ENCODE data around the gene COPB1.

COPB1 gene

DNA sequence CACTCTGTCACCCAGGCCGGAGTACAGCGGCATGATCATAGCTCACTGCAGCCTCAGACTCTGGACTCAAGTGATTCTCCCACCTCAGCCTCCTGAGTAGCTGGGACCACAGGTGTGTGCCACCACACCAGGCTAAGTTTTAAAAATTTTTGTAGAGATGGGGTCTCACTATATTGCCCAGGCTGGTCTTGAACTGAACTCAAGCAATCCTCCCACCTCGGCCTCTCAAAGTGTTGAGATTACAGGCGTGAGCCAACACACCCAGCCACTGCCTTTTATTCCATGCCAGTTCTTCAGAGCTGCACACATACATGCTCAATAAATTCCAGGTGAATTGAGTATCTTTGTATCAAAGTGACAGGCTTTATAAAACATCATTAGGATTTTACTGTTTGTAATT, 2.4 kb upstream of the COPB1 start:
- DNase-seq: no peak

DNA sequence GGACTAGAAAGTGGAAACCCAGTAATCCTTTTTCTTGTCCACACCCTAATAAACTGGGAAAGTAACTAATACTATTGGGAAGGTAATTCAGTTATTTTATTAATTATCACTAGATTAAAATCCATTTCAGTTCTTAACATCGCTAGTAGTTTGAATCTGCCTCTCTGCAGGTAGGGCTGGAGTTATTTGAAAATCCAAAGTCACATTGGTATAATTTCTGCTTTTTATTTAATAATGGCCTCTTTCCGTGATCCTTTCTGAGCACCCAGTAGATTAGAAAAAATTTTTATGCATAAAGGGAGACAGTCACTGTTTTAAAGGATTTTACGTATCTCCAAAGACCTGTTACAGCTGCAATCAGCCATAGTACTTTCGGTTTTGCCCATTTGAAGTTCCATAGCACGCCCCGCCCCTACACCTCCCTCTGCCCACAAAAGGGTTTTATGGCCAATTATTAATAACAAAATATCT, 605 bp upstream of the COPB1 start:
- DNase-seq: peak; percentile 65 to 86

DNA sequence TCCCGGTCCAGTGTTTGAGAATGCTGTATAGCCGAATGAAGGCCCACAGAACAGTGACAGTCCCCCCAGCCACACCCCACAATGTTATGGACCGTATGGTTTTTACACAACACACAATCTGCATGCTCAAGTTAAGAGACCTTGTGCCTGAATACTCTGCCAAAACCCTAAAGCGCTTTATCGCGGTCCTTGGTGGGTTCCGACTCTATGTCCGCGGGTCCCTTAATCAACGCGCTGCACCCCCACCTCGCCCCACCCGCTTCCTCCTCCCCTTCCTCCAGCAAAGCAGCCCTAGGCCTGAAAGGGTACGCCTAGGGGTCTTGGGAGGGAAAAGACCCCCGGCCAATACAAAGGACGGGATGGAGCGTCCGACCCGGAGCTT, 442 bp downstream of the COPB1 start:
- peak; percentile 24 to 31 for DNase-seq

DNA sequence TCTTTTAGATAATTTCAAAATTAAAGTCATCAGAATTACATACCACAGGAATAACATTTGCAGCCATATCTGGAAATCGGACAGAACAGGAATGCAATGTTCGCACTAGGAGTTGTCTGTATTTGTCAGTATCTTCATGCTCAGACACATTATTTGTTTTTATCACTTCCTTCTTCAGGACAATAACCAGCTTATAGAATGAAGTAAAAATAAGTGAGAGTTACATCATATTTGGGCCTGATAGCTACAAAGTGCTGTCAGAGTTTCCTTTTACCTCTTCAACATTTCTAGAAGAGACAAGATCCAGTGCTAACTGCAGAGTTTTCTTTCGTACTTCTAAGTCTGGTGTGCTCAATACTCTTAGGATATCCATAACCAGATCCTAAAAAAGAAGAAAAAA, 18.9 kb downstream of the COPB1 start:
- no peak for DNase-seq

DNA sequence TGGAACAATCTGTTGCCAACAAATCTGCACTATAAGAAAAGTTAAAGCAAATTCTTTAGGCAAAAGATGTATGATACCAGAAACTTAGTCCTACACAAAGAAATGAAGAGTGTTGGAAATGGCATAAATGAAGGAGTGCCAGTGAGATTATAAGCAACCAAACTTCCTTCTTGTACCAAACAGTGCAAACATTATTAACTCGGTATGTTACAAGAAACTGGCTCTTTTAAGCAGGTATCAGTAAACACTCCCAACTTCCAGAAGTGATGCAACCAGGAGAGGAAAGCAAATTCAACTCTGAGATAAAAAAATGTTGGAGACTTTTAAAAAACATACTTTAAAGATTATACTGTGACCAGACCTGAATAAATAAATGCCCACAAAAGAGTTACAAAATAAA, 28.5 kb downstream of the COPB1 start:
- DNase-seq: no peak

DNA sequence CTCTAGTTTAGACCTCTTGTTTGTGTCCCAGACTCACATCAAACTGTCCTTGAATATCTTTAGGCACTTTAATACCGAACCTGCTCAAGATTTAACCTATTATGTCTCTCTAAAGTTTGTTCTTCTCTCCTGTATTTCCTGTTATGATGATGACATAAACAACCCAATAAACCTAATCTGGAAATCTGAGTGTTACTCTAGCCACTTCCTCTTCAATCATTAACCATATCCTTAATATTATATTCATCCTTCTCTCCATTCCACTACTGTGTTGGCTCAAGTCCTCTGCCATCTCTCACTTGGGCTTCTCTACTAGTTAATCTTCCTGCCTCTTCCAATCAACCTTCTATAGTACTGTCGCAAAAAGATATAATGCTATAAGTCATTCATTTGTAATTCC, 36.0 kb downstream of the COPB1 start:
- DNase-seq: no peak

DNA sequence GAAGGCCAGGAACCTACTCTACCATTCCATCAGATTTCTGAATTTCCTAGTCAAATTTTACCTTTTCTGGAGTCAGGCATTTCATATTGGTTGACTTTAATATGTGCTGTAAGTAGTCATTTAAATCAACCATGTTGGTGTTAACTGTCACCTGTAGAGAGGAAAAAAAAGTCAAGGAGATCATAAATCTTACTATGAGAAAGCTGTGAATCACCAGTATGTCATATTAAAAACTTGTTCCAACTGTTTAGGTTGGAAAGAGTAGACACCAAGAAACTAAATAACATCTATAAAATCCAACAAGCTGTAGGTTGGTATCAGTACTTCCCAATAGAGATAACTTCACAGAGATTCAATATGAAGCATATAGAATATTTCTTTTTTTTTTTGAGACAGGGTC, 39.5 kb downstream of the COPB1 start:
- no peak for DNase-seq

DNA sequence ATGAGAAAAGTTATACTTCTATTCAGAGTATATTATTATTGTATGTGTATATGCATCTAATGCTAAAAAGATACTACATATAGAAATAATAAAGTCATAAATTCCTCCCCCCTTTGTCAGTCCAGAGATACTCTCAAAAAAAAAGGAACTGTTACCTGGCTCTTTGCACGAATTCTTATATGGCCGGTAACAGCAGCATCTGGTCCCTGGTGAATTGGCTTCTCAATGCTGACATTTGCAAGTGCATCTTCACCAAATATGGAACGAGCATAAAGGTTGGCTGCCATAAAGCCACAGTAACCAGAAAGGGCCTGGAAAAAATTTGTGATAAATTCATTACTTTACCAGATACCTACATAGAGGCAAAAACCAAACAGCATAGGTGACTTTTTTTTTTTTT, 41.2 kb downstream of the COPB1 start:
- no peak for DNase-seq

DNA sequence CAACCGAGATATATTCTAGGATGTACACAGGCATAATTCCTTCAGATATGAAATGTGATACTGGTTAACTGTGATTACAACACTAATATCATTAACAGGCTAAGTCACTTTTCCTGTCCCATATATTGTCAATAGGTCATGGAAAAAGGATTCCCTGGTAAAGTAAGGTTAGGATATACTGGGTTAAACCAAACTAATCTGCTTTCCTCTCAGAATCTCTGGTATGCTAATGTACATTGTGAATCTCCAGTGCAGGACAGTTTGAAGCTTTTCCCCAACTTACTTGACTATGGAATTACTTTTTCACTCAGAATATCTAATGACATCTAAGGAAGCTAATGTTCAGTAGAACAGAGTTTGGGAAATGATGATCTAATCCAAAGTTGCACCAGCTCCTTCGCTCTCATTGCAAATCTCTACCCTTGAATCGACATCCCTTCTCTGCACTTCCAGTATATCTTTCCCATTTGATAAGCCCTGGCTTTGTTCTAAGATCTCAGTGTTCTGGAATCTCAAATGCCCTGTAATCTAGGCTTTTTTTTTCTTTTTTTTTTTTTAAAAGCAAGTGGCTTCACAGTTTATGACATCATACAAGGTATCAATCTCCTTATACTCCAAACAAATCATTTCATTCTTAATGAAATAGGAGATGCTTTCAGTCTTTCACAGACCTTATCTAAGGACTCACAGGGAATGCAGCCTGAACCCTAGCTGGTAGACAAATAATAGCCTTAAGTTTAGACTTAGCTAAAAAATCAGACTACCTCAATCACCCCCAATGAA, 43.8 kb downstream of the COPB1 start:
- no peak for DNase-seq

DNA sequence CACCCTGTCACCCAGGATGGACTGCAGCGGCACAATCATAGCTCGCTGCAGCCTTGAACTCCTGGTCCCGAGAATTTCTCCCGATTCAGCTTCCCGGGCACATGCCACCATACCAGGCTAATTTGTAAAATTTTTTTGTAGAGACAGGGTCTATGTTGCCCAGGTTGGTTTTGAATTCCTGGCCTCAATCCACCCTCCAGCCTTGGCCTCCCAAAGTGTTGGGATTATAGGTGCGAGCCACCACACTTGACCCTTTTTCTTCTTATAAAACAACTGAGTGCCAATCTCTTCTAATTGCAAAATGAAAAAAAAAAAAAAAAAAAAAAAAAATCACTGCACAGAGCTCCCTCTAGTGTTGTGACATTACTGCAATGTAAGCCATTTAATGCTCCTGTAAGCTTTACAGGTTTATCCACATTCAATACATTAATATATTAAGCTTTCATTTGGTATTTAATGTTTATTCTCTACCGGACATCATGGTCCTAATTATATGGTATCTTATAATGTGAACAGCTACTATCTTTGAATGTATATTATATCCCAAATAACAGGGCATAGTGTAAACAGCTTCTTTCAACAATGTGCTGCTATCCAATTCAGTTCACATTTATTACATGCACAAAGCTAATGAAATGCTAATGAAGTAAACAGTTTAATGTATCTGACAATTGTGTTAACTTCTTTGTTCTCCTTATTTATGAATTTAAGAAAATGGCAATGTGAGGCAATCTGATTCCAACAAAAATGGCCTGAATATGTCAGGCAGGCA, 44.6 kb downstream of the COPB1 start:
- peak; percentile 12 to 35 for DNase-seq

DNA sequence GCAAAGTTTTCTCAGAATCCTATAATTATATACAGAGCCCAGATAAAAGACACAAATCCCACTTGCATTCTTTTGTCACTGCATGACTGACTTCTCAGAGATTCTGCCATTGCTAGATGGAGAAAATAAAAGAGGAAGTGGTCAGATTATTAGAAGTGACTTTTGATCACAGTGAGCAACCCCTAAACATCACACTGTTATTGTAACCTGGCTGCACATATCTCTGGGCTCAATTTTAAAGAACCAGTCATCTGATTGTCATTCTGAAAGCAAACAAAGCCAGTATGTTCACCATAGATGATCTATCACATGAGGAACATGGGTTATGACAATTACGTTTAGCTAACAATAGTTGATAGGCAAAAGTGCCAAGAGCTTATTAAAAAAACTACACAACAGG, 47.8 kb downstream of the COPB1 start:
- peak; percentile 11 to 49 for DNase-seq

DNA sequence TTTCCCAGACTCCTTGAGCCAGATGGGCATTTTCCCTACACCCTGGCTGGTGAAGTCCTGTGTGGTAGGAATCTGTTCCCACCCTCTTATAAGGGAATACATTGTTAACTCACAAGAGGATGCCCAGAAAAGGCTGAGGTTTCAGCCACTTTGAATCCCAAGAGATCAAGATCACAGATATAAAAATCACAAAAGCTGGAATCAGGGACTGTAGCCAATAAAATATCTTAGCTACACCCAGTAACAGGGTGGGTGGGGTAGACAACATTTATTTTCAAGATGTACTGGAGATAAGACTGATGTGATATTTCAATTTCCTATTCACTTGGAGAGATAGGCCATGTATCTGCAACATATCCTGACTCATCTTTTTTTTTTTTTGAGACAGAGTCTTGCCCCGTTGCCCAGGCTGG, 50.3 kb downstream of the COPB1 start:
- DNase-seq: no peak

DNA sequence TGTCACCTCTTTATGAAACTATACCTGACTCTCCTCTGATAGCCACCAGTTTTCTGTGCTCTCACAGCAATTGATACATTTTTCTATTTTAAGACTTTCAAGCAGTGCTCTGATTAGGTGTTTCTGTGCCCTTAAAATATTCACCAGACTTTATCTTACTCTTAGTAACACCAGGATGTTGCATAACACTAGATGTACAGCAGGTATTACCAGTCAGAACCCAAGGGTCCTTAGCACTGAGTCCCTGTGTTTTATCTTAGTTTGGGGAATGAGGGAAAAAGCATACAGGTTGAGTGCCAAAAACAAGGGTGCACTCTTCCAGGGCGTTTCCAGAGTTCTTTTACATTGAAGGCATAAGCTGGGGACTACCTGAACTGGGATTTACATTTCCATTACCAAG, 51.4 kb downstream of the COPB1 start:
- DNase-seq: no peak

DNA sequence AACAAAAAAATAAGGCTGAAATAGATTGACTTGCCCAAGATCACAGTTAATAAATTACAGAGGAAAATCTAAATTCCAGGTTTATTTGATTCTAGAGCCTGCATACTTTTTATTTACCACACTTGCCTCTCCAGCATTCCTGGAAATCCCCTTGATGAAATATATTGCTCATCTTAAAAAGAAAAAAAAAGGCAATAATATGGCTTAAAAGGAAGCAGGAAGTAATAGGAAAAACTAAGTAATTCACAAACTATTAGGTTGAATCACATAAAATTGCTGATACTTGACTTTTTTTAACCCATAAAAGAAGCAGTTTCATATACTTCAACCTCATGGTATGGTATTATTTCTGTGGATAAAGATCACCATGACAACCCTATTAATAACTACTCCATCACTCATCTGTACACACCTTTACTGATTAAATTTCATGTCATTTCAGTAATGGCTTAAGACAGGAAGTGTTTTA, 52.9 kb downstream of the COPB1 start:
- DNase-seq: no peak

DNA sequence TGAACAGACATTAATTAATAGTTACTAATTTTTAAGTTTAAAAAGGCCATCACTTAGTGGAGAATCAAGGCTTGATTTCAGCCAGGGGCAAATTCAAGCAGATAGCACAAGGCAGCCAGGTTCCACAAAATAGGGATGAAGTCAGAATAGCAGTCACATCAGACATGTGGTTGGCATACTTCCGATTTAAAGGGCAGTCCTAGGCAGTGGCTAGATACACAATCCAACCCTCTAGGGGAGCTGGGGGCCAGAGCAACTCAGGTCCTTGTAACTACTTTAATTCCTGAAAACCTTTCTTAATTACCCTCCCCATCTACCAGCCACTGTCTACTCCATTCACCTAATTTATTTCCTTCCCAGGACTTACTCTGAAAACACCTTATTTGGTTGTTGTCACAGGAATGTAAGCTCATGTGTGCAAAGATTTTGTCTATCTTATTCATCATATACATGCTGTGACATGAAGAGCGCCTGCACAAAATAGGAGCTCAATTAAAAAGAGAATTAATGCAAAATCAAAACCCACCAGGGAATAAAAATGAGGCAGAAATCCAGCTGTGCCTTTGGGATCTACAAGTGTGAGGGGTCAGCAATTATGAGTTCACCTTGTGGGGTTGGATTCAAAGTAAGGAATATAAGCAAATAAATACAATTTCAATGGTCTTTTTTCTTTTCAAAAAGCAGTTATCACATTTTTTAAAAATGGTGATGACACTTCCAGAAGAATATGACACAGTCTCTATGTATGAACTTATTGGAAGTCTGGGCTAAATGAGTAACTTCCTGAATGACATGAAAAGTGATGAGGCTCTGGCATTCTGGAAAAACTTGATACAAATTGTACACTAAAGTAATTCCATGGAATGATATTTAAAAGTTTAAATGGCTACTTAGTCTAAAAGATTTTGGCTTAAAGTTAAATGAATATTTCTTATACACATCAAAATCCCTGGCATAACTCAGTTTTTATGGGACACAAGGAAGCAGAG, 53.8 kb downstream of the COPB1 start:
- DNase-seq: peak; percentile 20 to 26

DNA sequence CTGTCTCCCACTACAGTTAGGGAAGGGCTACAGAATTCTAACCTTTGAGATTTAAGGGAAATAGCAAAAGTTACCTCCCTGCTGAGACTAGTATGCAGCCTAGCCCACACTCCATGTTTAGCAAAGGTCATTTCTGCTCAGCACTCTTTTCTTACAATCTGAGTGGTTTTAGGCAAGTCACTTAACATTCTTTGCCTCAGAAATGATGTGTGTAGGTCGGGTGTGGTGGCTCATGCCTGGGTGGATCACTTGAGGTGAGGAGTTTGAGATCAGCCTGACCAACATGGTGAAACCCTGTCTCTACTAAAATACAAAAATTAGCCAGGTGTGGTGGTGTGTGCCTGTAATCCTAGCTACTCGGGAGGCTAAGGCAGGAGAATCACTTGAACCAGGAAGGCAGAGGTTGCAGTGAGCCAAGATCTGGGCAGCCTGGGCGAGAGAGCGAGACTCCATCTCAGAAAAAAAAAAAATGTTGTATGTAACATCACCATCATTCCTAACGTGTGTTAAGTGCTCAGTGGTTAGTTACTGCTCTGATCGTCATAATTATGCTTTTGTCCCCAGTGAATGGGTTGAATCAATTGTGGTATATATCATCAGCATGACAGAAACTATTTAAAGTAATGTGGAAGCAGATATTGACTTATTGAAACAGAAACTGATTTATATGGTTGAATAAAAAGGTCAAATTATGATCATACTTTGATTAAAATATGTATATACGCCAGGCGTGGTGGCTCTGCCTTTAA, 55.0 kb downstream of the COPB1 start:
- no peak for DNase-seq

DNA sequence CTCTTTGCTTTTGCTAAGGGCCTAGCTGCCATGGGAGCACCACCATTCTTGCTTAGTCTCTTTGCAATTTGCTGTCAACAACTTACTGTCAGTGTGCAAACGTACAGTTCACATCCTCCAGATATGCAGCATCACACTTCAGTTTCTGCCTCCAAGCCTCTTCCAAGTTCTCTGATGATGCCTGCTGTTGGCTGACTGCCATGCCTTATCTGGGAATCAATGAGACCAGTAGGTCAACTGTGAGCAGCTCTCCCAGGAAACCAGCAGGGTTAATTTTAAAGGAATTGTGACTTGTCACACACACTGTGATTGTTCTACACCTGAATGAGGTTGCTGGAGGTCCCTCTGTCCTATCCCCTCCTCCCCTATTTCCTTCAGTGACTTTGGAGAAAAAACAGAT, 56.0 kb downstream of the COPB1 start:
- DNase-seq: no peak

DNA sequence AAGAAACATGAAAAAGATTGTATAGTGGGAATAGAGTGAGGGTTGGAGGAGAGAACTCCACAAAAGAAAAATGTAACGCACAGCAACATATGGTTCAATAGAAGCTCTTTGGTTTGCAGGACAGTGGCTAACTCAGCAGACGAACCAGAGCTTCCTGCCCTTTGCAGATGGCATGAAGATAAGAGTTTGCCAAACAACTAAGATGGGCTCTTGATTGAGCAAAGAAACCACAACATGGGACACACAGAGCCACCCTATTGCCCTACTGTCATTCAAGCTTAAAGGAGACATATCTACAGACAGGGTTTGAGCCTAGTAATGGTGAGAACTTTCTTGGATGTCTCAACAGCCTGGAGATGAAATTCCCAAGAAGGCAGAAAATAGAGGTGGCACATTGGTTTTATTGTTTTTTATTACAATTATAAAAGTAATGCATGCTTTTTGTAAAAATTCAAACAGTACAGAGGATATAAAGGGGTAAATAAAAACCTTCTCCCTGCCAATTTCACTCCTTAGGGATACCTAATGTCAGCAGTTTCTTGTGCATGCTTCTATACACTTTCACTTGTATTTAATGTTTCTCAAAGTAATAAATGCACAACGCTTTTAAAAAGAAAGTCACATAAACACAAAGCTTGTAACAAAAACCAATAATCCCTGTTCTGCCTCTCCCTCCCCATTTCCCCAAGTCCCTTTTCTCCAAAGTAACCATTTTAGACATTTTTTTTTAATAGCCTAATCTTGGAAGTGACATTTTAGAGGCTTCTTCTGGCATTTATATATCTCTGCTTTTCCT, 63.7 kb downstream of the COPB1 start:
- peak; percentile 87 for DNase-seq

DNA sequence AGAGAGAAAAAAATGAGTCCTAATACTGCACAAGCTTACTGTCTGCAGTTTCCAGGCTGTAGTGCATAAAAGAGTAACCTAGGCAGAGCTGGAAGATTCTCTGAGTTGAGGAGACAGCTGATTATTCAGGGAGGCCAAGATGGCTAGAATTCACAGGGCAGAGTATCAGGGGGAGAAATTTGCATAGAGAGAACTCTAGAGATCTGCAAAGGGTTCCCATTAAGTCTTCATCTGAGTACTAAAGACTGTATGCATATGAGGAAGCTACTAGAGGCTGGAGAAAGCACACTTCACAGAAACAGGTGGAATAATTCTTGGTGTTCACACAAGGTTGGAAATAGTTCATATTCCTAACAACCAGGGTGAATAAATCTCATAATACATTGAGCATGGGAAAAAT, 74.0 kb downstream of the COPB1 start:
- DNase-seq: no peak

DNA sequence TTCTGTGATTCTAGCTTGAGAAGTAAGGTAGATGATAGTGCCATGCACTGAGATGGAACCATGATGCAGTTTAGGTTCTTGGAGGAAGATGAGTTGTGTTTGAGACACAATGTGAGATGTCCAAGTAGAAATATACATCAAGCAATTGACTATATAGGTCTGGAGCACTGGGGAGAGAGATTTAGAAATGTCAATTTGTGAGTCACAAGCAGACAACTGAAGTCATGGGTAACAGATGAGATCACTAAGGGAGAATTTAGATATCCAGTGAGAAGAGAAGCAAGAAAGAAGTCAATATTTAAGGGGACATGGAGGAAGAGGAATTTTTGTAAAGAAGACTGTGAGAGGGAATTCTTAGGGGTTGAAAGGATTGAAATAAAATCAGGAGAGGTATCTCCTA, 75.5 kb downstream of the COPB1 start:
- DNase-seq: no peak

DNA sequence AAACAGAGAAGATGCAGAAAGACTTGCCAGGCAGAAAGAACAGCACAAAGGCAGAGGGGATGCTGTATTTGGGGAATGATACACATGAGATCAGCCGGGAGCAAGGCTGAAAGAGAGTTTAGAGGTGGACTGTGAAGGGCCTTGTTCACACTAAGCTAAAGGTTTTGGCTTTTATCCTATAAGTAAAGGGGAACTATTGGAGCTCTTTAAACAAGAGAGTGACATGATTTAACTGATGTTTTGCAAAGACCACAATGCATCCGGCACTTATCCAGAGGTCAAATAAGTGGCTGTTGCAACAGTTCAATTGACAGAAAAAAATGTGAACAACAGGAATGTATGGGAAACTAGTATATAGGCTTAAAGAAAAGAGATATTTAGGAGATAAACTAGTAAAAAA, 76.0 kb downstream of the COPB1 start:
- DNase-seq: peak; percentile 4 to 18

DNA sequence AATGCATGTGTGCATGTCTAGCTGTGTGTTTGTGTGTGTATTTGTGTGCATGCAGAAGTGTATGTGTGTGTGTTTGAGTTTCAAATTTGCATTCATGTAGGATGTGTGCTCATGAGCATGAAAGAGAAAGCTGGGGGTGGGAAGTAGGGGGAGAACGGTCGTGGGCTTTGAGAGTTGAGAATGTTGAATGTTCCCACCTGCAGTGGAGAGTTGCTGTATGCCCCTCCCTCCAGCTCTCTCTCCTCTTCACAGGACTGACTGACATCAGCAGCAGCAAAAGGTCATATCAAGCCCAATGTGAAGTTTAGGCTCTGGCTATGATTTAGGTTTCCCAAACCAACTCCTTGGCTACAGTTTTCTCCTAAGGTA, 76.8 kb downstream of the COPB1 start:
- DNase-seq: no peak

All from Kasumi-1 (cell line).